ENCODE results near the gene VAPA.

DNA sequence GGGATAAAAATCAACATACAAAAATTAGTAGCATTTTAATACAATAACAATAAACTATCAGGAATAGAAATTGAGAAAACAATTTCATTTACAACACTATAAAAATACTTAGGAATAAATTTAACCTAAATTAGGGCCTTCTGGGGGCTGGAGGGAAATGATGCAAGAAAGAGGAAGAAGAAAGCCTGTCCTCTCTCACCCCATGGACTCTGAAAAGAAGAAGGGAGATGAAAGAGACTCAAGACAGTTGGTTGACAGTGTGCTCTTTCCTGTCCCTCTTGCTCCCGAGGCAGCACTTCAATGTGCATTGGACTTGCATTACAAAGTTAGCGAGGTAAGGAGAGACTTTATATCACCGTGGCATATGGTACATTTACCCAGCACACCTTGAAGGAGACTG lies 88.5 kb downstream of the VAPA start:
- TF ChIP-seq, protein P1, sequence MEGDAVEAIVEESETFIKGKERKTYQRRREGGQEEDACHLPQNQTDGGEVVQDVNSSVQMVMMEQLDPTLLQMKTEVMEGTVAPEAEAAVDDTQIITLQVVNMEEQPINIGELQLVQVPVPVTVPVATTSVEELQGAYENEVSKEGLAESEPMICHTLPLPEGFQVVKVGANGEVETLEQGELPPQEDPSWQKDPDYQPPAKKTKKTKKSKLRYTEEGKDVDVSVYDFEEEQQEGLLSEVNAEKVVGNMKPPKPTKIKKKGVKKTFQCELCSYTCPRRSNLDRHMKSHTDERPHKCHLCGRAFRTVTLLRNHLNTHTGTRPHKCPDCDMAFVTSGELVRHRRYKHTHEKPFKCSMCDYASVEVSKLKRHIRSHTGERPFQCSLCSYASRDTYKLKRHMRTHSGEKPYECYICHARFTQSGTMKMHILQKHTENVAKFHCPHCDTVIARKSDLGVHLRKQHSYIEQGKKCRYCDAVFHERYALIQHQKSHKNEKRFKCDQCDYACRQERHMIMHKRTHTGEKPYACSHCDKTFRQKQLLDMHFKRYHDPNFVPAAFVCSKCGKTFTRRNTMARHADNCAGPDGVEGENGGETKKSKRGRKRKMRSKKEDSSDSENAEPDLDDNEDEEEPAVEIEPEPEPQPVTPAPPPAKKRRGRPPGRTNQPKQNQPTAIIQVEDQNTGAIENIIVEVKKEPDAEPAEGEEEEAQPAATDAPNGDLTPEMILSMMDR (IDR thresholded peaks at IDR 0.05 in 8 of 11, conservative IDR thresholded peaks at IDR 0.05 in 3 of 11) = no peak
- TF ChIP-seq POLR2A (IDR thresholded peaks at IDR 0.05) = no peak

Measured in spleen (tissue), 7 donors.